Activated T-cell treated with anti-CD3 and anti-CD28 coated beads for 4 hours (primary cell): Measurements from ENCODE around the gene ZNF684.
"Not testable (repeated sequence)": the region's sequence is repeated elsewhere in the genome, so short reads cannot be mapped to it uniquely, and the experiment has no call there.

Experiments used
- DNase-seq: peaks from one replicate; pipeline ENCODE4 v3.0.0-alpha.2; 2020

ZNF684 gene

GRCh38 chr1:40531381-40532061, at the start of gene ZNF684:
ZNF684 (plus strand) TSS chr1:40531637; CDS start chr1:40533167, 1,530 bp downstream.
- DNase-seq = peak; percentile 77

DNA sequence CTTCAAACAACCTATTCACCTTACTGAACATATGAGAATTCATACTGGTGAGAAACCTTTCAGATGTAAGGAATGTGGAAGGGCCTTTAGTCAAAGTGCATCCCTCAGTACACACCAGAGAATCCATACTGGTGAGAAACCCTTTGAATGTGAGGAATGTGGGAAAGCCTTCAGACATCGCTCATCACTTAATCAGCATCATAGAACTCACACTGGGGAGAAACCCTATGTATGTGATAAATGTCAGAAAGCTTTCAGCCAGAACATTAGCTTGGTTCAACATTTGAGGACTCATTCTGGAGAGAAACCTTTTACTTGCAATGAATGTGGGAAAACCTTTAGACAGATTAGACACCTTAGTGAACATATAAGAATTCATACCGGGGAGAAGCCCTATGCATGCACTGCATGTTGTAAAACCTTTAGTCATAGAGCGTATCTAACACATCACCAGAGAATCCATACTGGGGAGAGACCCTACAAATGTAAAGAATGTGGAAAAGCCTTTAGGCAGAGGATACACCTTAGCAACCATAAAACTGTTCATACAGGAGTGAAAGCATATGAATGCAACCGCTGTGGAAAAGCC, 36.0 kb upstream of the ZNF684 start:
- DNase-seq = no peak

DNA sequence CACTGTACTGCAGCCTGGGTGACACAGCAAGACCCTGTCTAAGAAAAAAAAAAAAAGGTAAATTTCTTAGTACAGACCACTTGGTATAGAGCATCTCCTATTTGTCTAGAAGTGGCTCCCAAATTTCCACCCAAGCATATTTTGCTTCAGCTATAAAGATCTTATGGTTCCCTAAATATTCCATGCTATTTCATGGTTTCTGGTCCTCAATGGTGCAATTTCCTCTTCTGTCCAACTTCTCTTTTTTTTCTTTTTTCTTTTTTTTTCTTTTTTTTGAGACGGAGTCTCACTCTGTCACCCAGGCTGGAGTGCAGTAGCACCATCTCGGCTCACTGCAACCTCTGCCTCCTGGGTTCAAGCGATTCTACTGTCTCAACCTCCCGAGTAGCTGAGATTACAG, 28.8 kb upstream of the ZNF684 start:
- not testable (repeated sequence) for DNase-seq

GRCh38 chr1:40507973-40508372, 23.5 kb upstream of the ZNF684 start:
- DNase-seq = no peak

DNA sequence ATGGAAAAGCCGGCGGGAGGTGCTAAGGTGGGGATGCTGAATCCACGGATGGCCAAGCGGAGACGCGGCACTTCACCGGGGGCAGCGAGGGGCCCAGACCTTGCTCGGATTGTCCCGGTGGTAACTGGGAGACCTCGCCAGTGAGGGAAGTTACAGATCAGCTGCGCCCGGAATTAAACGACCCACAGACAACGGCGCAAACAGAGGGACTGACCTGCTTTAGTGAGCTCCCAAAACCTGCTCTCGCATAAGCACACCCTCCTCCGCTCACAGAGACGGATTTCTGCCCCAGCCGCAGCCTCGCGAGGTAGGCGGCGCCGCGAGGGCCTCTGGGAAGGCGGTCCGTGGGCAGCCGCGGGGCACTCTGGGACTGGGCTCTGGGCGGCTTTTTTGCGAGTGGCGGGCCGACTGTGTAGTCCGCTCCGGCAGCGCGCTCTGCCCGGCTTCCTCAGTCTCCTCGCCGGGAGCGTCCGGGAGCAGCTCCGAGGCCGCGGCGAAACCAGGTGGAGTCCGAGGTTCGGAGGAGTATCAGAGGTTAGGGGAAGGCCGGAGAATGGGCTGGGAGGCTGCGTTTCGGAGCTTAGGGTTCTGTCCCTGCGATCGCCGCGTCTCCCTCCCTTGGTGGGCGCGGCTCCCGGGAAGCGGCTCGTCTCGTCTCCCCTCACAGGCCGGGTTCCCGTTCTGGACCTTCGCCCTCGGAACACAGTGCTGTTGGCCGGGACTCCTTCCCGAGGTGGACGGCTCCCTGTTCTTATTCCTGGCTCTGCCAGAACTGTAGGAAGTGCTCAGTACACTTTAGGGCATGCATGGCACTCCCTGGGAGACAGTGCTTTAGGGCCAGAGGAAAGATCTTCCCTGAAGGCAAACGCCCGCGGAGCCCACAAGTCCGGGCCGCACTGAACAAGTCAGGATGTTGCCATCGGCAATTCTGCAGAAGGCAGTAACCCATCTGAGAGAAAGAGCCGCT, 22.8 kb upstream of the ZNF684 start, which contains the start of gene EXO5:
Gene EXO5 (plus strand): TSS at position 393 of the 967 bp plus-strand sequence. CDS start 5,778 bp downstream, outside the sequence.
- DNase-seq = peak; percentile 79

- DNase-seq = no peak
Observed at GRCh38 chr1:40519517-40519916, 11.9 kb upstream of the ZNF684 start.

DNA sequence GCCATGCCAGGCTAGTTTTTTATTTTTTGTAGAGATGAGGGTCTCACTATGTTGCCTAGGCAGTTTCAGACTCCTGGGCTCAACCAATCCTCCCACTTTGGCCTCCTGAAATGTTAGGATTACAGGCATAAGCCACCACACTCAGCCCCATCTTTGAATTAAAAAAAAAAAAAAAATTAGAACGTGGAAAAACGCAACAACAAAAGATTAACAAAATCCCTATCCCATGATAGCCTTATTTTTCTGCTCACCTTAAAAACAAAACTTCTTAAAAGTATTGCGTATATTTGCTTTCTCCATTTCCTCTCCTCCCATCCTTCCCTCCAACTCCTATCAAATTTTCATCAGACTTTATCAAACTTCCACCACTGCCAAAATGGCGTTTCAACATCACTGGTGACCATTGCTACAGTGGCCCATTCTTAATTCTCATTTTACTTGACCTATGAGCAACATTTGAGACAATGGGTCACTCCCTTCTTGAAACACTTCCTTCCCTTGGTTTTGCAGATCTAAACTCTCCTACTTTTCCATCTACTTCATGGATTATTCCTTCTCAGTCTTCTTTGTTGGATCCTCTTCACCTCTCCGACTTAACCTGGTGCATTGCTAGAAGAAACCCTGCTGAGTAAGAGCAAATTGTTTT, 579 bp upstream of the ZNF684 start:
- DNase-seq = no peak

- no peak for DNase-seq
Observed at GRCh38 chr1:40532062-40532389, 589 bp downstream of the ZNF684 start.

GRCh38 chr1:40532844-40533424, 1.5 kb downstream of the ZNF684 start:
- peak; percentile 9 for DNase-seq

GRCh38 chr1:40534589-40534988, 3.2 kb downstream of the ZNF684 start:
- DNase-seq = no peak

- DNase-seq = no peak
Observed at GRCh38 chr1:40535732-40536131, 4.3 kb downstream of the ZNF684 start.

DNA sequence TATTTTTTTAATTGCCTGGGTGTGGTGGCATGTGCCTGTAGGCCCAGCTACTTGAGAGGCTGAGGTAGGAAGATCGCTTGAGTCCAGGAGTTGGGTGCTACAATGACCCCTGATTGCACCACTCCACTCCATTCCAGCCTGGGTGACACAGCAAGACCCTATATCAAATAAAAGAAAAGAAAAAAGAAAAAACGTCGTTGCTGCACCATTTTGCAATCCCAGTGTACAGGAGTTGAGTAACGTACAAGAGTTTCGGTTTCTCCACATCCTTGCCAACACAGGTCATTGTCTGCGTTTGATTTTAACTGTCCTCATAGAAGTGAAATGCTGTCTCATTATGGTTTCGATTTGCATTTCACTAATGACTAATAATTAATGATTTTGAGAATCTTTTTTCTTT, 7.9 kb downstream of the ZNF684 start:
- no peak for DNase-seq

DNA sequence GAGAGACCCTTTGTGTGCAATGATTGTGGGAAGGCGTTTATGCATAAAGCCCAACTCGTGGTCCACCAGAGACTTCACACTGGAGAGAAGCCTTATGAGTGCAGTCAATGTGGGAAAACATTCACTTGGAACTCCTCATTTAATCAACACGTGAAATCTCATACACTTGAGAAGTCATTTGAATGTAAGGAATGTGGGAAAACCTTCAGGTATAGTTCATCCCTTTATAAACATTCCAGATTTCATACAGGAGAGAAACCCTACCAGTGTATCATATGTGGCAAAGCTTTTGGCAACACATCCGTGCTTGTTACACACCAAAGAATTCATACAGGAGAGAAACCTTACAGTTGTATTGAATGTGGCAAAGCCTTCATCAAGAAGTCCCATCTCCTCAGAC, 15.5 kb downstream of the ZNF684 start:
- DNase-seq = no peak

- no peak for DNase-seq
Observed at GRCh38 chr1:40553017-40553416, 21.6 kb downstream of the ZNF684 start.

GRCh38 chr1:40554807-40555206, 23.4 kb downstream of the ZNF684 start:
- DNase-seq = not testable (repeated sequence)

GRCh38 chr1:40556121-40556520, 24.7 kb downstream of the ZNF684 start:
- no peak for DNase-seq

GRCh38 chr1:40558241-40558640, 26.8 kb downstream of the ZNF684 start:
- not testable (repeated sequence) for DNase-seq

DNA sequence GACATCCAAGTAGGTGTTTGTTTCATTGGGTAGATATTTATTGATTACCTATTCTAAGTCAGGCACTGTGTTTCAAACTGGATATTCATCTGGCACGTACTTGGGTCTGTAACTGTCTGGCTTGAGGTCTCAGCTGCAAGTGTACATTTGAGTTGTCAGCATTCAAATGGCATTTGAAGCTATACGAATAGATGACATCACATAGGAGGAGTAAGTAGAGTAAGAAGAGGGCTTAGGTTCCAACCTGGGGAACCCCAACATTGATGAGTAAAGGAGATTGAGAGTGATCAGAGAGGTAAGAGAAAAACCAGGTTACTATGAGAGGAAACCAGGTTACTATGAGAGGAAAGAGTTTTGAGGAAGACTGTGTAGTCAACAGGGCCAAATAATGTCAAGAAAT, 30.7 kb downstream of the ZNF684 start:
- DNase-seq = no peak

GRCh38 chr1:40563266-40563665, 31.8 kb downstream of the ZNF684 start:
- DNase-seq = no peak

GRCh38 chr1:40564506-40564905, 33.1 kb downstream of the ZNF684 start:
- no peak for DNase-seq

DNA sequence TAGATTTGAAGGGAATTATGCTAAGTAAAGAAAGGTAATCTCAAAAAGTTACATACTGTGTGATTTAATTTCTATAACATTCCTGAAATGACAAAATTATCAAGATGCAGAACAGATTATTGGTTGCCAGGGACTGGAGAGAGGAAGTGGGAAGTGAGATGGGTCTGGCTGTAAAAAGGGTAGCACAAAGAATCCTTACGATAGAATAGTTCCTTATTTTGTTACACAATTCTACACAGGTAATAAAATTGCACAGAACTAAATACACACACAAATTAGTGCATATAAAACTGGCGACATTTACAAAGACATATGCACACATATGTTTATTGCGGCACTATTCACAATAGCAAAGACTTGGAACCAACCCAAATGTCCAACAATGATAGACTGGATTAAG, 33.5 kb downstream of the ZNF684 start:
- no peak for DNase-seq

DNA sequence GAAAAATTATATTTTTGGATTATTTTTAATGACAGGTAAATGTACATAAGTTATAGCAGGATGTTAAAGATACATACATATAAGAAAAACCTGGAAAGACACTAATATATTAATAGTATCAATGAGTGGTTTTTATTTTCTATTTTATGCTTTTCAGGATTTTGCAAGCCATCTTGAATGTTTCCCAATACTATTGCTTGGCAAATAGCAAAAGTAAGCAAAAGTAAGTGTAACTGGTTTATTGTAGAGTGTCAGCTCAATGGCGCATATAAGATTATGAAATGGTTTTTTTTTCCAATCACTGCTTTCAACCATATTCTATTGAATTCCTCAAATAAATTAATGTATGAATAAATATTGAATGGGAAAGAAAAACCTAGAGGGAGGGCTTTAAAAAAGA, 36.4 kb downstream of the ZNF684 start:
- DNase-seq = no peak

DNA sequence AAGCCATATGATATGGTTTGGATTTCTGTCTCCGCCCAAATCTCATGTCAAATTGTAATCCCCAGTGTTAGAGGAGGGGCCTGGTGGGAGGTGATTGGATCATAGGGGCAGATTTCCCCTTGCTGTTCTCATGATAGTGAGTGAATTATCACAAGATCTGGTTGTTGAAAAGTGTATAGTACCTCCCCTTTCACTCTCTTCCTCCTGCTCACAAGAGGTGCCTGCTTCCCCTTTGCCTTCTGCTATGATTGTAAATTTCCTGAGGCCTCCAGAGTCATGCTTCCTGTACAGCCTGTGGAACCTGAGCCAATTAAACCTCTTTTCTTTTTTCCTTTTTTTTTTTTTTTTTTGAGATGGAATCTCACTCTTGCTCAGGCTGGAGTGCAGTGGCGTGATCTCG, 43.4 kb downstream of the ZNF684 start:
- DNase-seq = not testable (repeated sequence)
